GM18951 (cell line): ENCODE measurements around the gene REXO1.
A peak's percentile ranks its signal among the peaks of the same experiment; 100 is the strongest.

Experiments
- POLR2A ChIP-seq: IDR thresholded peaks from 4 replicates; pipeline ENCODE4 v1.6.1; 2011; ENCODE audit warnings: mild to moderate bottlenecking; ENCODE audit not compliant: insufficient read length, insufficient read depth; ENCODE audit errors: extremely low read depth
- in situ Hi-C: fragments of 300-500 bp; cut with MboI; formaldehyde crosslinking; loops from one replicate; pipeline ENCODE4 v1.12.0; 2022; ENCODE audit warnings: low sequenced_read_pairs, mixed read lengths, inconsistent platforms; ENCODE audit not compliant: unreplicated experiment

The REXO1 gene

DNA sequence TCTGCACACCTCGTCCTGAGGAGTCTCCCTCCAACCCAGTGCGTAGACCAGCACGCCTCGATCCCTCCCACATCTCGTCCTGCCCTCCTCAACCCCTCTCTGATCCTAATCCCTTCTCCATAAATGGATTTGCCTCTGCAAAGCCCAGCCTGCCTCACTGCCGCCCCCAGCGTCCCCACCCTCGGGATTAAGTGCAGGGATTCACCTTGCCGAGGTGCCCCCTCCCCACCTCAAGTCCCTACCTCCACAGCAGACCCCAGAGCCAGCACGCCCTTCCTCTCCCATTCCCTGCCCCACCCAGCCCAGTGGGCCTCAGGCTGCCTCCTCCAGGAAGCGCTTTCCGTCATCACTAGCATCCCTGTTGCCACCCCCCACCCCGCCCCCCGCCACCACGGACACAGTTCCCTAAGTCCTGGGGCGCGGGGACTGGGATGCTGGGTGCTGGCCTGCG is 11.1 kb upstream of the REXO1 start:
- in situ Hi-C loops = no loop called here

DNA sequence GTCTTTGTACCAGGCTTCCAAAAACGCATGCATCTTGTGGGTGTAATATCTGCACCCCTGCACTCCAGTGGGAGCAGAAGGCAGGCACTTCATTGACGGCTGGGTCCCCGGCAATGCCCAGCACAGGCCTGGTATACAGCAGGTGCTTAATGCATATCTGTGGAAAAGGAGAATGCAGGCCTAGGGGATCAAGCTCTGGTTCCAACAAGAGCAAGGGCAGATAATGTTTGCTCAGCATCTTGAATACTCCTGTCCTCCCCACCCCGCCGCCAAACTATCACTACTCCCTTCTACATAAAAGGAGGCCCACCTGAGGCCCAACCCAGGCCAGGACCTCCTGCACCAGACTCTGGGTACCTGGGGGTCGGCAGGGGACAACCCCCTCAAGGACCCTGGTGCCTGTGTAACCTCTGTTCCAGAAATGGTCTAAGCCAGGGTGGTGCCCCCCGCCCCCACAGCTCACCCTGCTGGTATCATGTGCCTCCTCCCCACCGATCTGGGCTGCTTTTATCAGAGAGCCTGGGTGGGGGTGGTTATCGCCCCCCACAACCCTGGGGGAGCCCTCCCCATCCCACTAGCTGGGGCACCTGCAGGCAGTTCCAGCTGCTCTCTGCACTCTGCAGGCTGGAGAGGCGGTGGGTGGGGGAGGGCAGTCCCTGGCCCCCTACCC is 10.3 kb upstream of the REXO1 start:
- no peak for TF ChIP-seq POLR2A
- in situ Hi-C loops = no loop called here

More for the DNA sequence above, 11.1 kb upstream of the REXO1 start:
- no peak for TF ChIP-seq POLR2A

DNA sequence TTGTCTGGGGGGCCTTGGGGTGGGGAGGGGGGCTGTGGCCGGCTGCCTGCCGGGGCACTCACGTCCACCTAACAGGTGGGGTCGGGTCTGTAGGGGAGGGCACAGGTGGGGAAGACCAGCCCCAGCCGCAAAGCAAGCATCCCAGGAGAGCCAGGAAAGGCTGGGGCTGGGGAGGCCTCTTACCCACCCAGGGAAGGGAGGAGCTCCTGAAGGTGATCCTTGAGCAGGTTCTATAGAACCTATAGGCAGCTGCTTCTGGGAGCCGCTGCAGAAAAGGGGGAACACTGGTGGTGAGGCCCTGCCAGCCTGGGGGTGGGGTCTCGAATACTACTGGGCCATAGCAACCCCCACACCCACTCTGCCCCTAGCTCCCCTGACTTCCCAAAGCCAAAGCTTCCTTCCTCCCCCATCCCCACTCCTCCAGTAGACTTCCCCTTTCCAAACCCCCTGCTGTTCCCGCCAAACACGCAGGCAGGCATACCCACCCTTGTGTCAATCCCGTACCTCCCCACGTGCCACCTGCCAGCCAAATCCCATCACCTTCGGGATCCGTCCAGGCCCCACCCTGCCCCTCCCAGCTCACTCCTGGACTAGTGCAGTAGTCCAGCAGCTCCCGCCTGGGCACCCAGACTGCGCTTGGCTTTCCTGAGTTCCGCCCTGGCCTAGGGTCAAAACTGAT is 9.5 kb upstream of the REXO1 start:
- in situ Hi-C loops = no loop called here

GRCh38 chr19:1856698-1857603 is 8.7 kb upstream of the REXO1 start:
- TF ChIP-seq POLR2A = peak; percentile 64
- in situ Hi-C loops = no loop called here

More for the DNA sequence above, 9.5 kb upstream of the REXO1 start:
- no peak for TF ChIP-seq POLR2A

DNA sequence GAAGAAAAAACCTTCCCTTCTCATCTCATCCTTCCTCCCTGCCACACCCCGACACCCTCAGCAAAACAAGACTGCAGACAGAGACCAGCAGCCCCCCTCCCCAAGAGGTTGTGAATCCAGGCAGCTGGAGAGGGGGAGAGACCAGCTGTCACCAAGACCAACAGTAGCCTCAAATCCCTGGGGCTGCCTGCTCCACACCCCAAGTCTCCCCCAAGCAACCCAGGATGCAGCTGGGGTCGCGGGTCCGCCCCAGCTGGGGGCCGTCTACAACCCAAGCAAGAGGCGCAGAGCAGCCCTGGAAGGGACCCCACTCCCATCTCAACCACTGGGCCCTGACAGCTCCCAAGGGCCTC is 8.0 kb upstream of the REXO1 start:
- no peak for TF ChIP-seq POLR2A
- in situ Hi-C loops = no loop called here

- no peak for TF ChIP-seq POLR2A
- in situ Hi-C loops = no loop called here
These were observed 7.6 kb upstream of the REXO1 start for GRCh38 chr19:1855828-1856255.

DNA sequence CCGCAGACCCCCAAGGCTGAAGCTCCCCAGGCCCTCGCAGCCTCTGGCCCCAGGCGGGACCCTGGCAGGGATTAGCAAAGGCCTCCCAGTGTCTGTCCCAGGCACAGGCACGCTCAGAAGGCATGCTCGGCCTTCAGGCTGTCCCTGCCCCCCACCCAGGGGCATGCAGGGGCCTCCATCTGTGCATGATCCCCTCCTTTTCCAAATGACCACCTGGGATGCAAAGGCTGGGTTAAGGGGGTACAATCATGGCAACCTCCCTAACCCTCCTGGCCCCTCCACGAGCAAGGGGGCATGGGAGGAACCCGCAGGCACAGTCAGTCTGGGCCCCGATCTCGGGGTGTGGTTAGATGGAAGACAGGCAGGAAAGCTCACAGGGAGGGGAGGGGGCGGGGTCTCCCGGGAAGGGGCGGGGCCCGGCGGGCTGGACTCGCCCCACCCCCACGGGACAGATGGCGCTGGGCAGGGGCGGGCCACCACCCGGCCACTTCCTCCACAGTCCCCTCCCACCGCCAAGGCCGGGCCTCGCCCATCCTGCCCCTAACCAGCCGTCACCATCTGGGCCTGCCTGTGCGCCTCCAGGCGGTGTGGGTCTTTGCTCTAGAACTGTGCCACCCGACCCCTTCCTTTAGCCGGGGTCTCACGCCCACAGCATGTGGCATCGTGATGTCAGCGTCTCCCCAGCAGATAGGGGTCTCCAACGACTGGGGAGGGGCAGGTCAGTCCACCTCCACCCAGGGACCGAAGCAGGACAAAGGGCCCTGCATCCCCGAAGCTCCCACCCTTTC is 7.0 kb upstream of the REXO1 start:
- in situ Hi-C loops = no loop called here
- peak; percentile 76 for TF ChIP-seq POLR2A

DNA sequence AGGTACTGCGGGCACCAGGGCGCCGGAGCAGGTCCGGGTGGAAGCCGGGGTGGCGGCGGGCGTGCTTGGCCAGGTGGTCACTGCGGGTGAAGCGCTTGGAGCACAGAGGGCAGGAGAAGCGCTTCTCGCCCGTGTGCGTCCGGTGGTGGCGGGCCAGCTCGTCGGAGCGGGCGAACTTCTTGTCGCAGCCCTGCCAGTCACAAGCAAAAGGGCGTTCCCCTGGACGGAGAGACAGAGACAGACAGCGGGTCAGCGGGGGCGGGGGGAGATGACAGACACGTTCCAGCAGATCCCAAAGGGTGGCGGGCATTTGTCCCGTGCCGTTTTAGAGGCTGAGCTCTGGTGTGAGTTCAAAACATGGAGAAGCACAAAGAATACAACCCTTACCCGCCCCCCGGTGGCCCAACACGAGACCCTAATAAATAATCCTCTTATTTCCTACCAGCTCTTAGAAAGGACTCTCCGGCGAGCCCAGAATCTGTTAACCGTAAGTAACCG is 6.3 kb upstream of the REXO1 start:
- in situ Hi-C loops = no loop called here
- no peak for TF ChIP-seq POLR2A

- TF ChIP-seq POLR2A = no peak
- in situ Hi-C loops = no loop called here
These were observed 5.8 kb upstream of the REXO1 start for GRCh38 chr19:1854039-1854541.

- in situ Hi-C loops = no loop called here
- TF ChIP-seq POLR2A = no peak
These were observed 5.2 kb upstream of the REXO1 start for GRCh38 chr19:1853295-1854038.

GRCh38 chr19:1852581-1853128 is 4.4 kb upstream of the REXO1 start:
- TF ChIP-seq POLR2A = no peak
- in situ Hi-C loops = no loop called here
